ENCODE measurements around the gene SLC6A9. TPM values are rescaled to one million over a fixed set of nuclear protein-coding genes. Genes with fewer than 3 reads are reported as not detected.

The SLC6A9 gene
- total and polyA plus RNA-seq, 2 of the 8 experiments (the other 6 are each of a cell fraction or from before 2014, with no cell fraction given), result 20.2 to 24.2 TPM

DNA sequence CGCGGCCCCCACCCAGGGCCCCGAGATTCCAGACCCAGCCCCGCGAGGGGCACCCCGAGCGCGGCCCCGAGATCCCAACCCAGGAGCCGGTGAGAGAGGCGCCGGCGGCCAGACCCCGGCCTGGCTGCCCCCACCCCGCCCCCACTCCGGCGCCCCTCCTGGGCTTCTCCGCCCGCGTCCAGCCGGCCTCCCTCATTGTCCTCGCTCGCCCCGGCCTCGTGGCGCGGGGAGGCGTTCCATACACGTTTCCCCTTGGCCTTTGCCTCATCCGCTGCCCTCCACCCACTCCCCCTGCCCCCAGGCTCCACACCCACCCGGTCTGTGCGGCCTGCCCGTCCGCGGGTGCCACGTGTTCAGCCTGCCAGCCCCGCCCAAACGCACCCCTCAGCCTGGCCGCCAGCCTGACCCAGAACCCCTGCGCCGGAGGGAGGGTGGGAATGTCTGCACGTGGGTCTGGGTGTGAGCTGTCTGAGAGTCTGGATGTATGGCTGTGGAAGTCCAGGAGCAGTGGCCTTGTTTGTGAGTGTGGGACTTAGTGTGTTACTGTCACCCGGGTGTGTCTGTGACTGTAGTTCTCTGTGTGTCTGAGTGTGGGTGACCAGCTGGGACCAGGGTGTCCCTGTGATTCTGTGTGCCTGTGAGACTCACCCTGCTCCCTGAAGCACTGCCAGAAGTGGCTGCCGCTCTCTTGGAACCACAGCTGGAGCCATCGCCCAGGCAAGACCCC is 51.6 kb downstream of the SLC6A9 start:
- no peak overlapping the region for H3K27ac ChIP-seq (ENCODE audit: low read depth, low read length)
- H4K5ac ChIP-seq (ENCODE audit: insufficient read length, low read depth, low read length), result no peak overlapping the region
- peak overlapping the region; percentile 30; the same call in 1 of the 2 replicates for H2BK12ac ChIP-seq (ENCODE audit: low read depth, low read length)
- H3K4ac ChIP-seq (replicated peaks; ENCODE audit: insufficient read length, low read depth, low read length), result peak overlapping the region; percentile 3
- peak overlapping the region; percentile 52 for H2BK120ac ChIP-seq (replicated peaks; ENCODE audit: low read depth, low read length)
- peak overlapping the region; percentile 89 for H4K8ac ChIP-seq (ENCODE audit: extremely low read depth, insufficient read depth, low read length)
- H3K4me2 ChIP-seq (ENCODE audit: insufficient read depth in 1 of 2, low read depth in 2 of 2, low read length in 2 of 2), result peak overlapping the region; percentile 61 to 85
- ChIA-PET POLR2A (ENCODE audit: partially characterized antibody) (interaction anchor here (0.6 to 1.9 kb wide), 8 partner anchors 10 to 216 kb away, joined by 3 to 10 read pairs (median 4); partner anchors contain the start of genes CCDC24 and DPH2), CTCF (ENCODE audit: partially characterized antibody) (interaction anchor here (0.8 to 1.1 kb wide), 4 partner anchors 9 to 216 kb away, joined by 3 to 5 read pairs (median 3); no protein-coding TSS in a partner anchor)
- no peak overlapping the region for H3K23ac ChIP-seq (ENCODE audit: insufficient read length)
- H3K56ac ChIP-seq (replicated peaks; ENCODE audit: insufficient read length, low read depth, low read length), result no peak overlapping the region
- H3K4me3 ChIP-seq (ENCODE audit: extremely low read depth in 1 of 4, insufficient read depth in 2 of 4, low read depth in 3 of 4, low read length in 4 of 4), result peak overlapping the region; percentile 42 to 74 (median 64)
- peaks cover 0 to 24% of the 10 kb centered on the region in 2 experiments; a peak in 2 of 4 replicates for H3K79me2 ChIP-seq (ENCODE audit: control insufficient read depth in 1 of 2, insufficient read depth in 2 of 2, low read length in 2 of 2)
- H3K23me2 ChIP-seq (ENCODE audit: low read depth, low read length), result peaks cover 21% of the 10 kb centered on the region
- 13% methylated on average over 19 of the region's 45 CpGs; no CpG with 5 or more reads in 1 of the 2 experiments for WGBS, 2 experiments (ENCODE audit: extremely low coverage in 1 of 2, insufficient coverage in 1 of 2, insufficient read length in 1 of 2, insufficient replicate concordance in 2 of 2, low coverage in 1 of 2, low lambda C conversion rate in 2 of 2, missing lambda C conversion rate in 1 of 2)
- H2BK15ac ChIP-seq (ENCODE audit: low read length), result 0 out of 2 replicates have a peak overlapping the region, but pooled peaks have one; percentile 14
- peaks cover 28% of the 10 kb centered on the region for H3K79me1 ChIP-seq (ENCODE audit: low read depth, low read length)
- H3K4me1 ChIP-seq (replicated peaks in 1 of 4; ENCODE audit: control insufficient read depth in 3 of 4, insufficient read depth in 4 of 4, low read length in 3 of 4), result peaks cover 4 to 17% (median 15%) of the 10 kb centered on the region in 4 experiments
- H3K9me3 ChIP-seq (ENCODE audit: insufficient read depth in 2 of 2, low read depth in 1 of 2, low read length in 1 of 2), result no peaks in the 10 kb centered on the region
- H4K20me1 ChIP-seq (replicated peaks in 1 of 2; ENCODE audit: control insufficient read depth in 1 of 2, insufficient read depth in 2 of 2, low read length in 2 of 2), result peaks cover 2 to 37% of the 10 kb centered on the region in 2 experiments
- H4K91ac ChIP-seq (replicated peaks; ENCODE audit: insufficient read length, low read length), result peak overlapping the region; percentile 63
- no peaks in the 10 kb centered on the region for H3K27me3 ChIP-seq (replicated peaks in 1 of 4; ENCODE audit: control insufficient read depth in 3 of 4, extremely low read depth in 1 of 4, insufficient read depth in 3 of 4, low read length in 3 of 4)
- H3K36me3 ChIP-seq (ENCODE audit: control insufficient read depth in 2 of 4, insufficient read depth in 4 of 4, low read length in 3 of 4), result peaks cover 2 to 23% (median 15%) of the 10 kb centered on the region in 4 experiments; a peak in 5 of 8 replicates
- no peak overlapping the region for H2AFZ ChIP-seq (ENCODE audit: low read length)
- H3K9ac ChIP-seq (replicated peaks in 1 of 4; ENCODE audit: extremely low read depth in 1 of 4, low read depth in 3 of 4, low read length in 3 of 4), result peak overlapping the region; percentile 2 to 87 (median 54); a peak in 6 of 7 replicates
- H2AK5ac ChIP-seq (ENCODE audit: low read depth, low read length), result peak overlapping the region; percentile 45; the same call in 1 of the 2 replicates
- peak overlapping the region; percentile 34 for H3K18ac ChIP-seq (ENCODE audit: extremely low read depth, low read length)
- H2BK5ac ChIP-seq (ENCODE audit: low read depth, low read length), result no peak overlapping the region; the same call in 1 of the 2 replicates
- DNase-seq (ENCODE audit: low read depth in 1 of 2, low spot score in 2 of 2) (peak in 1 of 2 experiments; percentile 73), FAIRE-seq (no peak)
- H3K14ac ChIP-seq (ENCODE audit: insufficient read length), result peak overlapping the region; percentile 5
- no peak overlapping the region for H2BK20ac ChIP-seq (ENCODE audit: low read length)
- peak in 1 of 2 experiments; percentile 63; a peak in 2 of 4 replicates for TF ChIP-seq SIN3A (conservative IDR thresholded peaks at IDR 0.05 in 1 of 2, IDR thresholded peaks at IDR 0.05 in 1 of 2; ENCODE audit: low read depth in 1 of 2, low read length in 2 of 2)
- no peak for TF ChIP-seq BCL11A (IDR thresholded peaks at IDR 0.05; ENCODE audit: low read depth in 2 of 2, low read length in 2 of 2)
- TF ChIP-seq RAD21 (IDR thresholded peaks at IDR 0.05 in 1 of 2, conservative IDR thresholded peaks at IDR 0.05 in 1 of 2; ENCODE audit: low read depth in 2 of 2, low read length in 2 of 2), result no peak
- no peak for TF ChIP-seq SUZ12 (IDR thresholded peaks at IDR 0.05; ENCODE audit: low read length)
- no peak for TF ChIP-seq CREB1 (IDR thresholded peaks at IDR 0.05)
- TF ChIP-seq, protein P1, sequence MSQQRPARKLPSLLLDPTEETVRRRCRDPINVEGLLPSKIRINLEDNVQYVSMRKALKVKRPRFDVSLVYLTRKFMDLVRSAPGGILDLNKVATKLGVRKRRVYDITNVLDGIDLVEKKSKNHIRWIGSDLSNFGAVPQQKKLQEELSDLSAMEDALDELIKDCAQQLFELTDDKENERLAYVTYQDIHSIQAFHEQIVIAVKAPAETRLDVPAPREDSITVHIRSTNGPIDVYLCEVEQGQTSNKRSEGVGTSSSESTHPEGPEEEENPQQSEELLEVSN (IDR thresholded peaks at IDR 0.05), result peak; percentile 74
- TF ChIP-seq SIX5 (IDR thresholded peaks at IDR 0.05; ENCODE audit: low read depth, low read length), result no peak
- no peak for TF ChIP-seq TAF1 (IDR thresholded peaks at IDR 0.05; ENCODE audit: low read depth, low read length)
- no peak for TF ChIP-seq SRF (IDR thresholded peaks at IDR 0.05; ENCODE audit: low read depth, low read length)
- TF ChIP-seq POLR2A (IDR thresholded peaks at IDR 0.05; ENCODE audit: control extremely low read depth in 1 of 2, low read depth in 2 of 2, low read length in 2 of 2), result no peak
- TF ChIP-seq TBP (IDR thresholded peaks at IDR 0.05; ENCODE audit: low read depth, low read length), result no peak

Data from H1 (cell line).